GM12872 (cell line): Measurements from ENCODE around the gene NR5A1.

Experiments
- CTCF ChIP-seq: IDR thresholded peaks from 3 replicates; pipeline ENCODE4 v1.5.1; 2011; ENCODE audit warnings: low read depth, mild to moderate bottlenecking, low read length, moderate library complexity; ENCODE audit not compliant: insufficient read depth

Gene NR5A1

DNA sequence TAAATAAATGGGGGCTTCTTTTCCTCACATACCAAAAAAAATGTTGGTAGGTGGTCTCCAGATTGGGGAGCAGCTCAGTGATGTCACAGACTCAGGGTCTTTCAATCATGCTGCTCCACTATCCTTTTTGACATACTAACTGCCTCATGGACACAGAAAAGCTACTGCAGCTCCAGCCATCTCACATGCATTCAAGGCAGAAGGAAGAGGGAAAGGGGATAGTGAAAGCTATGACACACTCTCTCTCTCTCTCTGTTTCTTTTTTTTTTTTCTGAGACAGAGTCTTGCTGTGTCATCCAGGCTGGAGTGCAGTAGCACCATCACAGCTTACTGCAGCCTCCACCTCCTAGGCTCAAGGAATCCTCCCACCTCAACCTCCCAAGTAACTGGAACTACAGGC lies 64.8 kb downstream of the NR5A1 start:
- TF ChIP-seq CTCF, result no peak

DNA sequence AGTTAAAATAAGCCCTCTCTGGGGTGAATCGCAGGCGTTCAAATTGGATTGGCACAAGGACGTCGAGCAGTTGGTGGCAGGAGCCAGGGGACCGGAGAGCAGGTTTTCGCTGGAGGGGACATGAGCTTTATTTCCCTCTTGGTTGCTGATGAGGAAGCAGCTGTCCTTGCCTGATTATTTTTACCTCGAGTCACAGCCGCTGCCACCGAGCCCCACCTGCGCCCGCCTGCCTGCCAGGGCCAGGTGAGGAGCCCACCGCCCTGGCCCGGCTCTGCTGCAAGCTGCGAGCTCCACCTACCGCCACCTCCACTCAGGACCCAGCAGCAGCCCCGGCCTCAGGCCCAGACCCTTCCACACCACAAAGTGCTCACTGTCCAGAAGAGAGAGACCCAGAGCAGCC lies 65.9 kb downstream of the NR5A1 start:
- no peak for TF ChIP-seq CTCF

- no peak for TF ChIP-seq CTCF
These were observed 66.4 kb downstream of the NR5A1 start for GRCh38 chr9:124440786-124441185.

GRCh38 chr9:124439686-124440243 lies 67.4 kb downstream of the NR5A1 start:
- no peak for TF ChIP-seq CTCF

GRCh38 chr9:124439086-124439485 lies 68.1 kb downstream of the NR5A1 start:
- no peak for TF ChIP-seq CTCF

DNA sequence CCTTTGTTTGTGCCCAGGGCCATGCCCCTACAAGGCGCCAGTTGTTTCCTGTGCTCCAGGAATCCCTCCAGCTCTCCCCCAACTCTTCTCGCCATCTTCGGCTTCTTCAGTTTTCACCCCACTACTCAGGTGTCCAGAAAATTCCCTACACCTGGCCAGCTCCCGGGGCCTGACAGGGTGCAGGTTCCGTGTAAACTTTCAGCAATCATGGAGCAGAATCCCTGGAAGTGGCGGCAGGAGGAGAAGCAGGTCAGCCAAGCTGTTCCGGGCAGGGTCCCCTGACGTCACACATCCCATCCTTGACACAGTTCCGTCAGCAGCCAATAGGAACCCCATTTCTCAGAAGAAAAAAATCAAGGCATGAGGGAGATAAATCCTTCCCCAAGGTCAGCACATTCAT lies 69.1 kb downstream of the NR5A1 start:
- no peak for TF ChIP-seq CTCF

DNA sequence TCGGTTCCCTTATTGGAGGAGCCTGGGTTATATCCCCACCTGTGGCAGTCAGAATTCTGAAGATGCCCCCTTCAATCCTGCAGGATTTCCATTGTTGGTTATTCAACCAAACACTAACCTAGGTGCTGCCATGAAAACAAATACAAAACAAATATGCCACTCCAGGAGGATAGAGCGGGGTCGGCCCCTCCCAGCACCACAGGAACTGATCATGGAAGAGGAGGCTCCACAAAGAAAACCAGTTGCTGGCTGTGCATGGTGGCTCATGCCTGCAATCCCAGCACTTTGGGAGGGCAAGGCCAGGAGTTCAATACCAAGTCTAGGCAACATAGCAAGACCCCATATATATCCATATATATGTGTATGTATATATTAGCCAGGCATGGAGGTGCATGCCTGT lies 70.1 kb downstream of the NR5A1 start:
- no peak for TF ChIP-seq CTCF

GRCh38 chr9:124436320-124436719 lies 70.9 kb downstream of the NR5A1 start:
- TF ChIP-seq CTCF, result no peak
